OCI-LY7 (cell line): ENCODE data around the gene LDLRAD4. TPM values are rescaled to one million over a fixed set of nuclear protein-coding genes. Genes with fewer than 3 reads are reported as not detected.

Experiments used
- BruUV-seq: library from RNA; stranded (reverse); fragments of 400-500 nt; replicated peaks from 2 replicates; lab custom pipeline; 2021; lab: Mats Ljungman, UMichigan
- CTCF ChIA-PET: fragments of 300-600 bp; sonication (Branson Sonifier 250); formaldehyde crosslinking; loops from one replicate; lab custom pipeline; 2022; ENCODE audit warnings: antibody characterized with exemption; ENCODE audit not compliant: unreplicated experiment; lab: Charles Lee
- POLR2A ChIA-PET: fragments of 300-600 bp; sonication (Branson Sonifier 250); formaldehyde crosslinking; loops from one replicate; lab custom pipeline; 2022; ENCODE audit warnings: antibody characterized with exemption; lab: Charles Lee
- DNase-seq: peaks from one replicate; pipeline ENCODE4 v3.0.0-alpha.2; 2015; ENCODE audit warnings: low spot score
- H2AFZ ChIP-seq: fragments of 200-600 bp; sonication (generic), shearing (Covaris generic); 2 replicates; pipeline ENCODE4 v1.6.1; 2014; ENCODE audit warnings: mild to moderate bottlenecking, antibody characterized with exemption, low read length, moderate library complexity
- H3K27ac ChIP-seq: fragments of 200-600 bp; sonication (generic); 2 replicates; pipeline ENCODE4 v1.5.1; 2014; ENCODE audit warnings: mixed run types, low read depth, mild to moderate bottlenecking, moderate library complexity, low read length, inconsistent platforms; ENCODE audit not compliant: poor library complexity, severe bottlenecking
- H3K36me3 ChIP-seq: fragments of 200-600 bp; sonication (generic); 2 replicates; pipeline ENCODE4 v1.6.1; 2014; ENCODE audit warnings: mild to moderate bottlenecking, antibody characterized with exemption, low read length, moderate library complexity, mixed read lengths; ENCODE audit not compliant: insufficient read depth
- H3K4me1 ChIP-seq: fragments of 200-600 bp; sonication (generic); 2 replicates; pipeline ENCODE4 v1.5.1; 2014; ENCODE audit warnings: mild to moderate bottlenecking, low read length; ENCODE audit not compliant: insufficient read depth, poor library complexity, severe bottlenecking
- H3K4me2 ChIP-seq: fragments of 200-600 bp; sonication (generic); 2 replicates; pipeline ENCODE4 v1.6.1; 2014; ENCODE audit warnings: mild to moderate bottlenecking, low read length
- H3K4me3 ChIP-seq: fragments of 200-600 bp; sonication (generic); 2 replicates; pipeline ENCODE4 v1.5.1; 2014; ENCODE audit warnings: mild to moderate bottlenecking, low read depth, low read length; ENCODE audit not compliant: poor library complexity, severe bottlenecking
- H3K79me2 ChIP-seq: fragments of 200-600 bp; sonication (generic); 2 replicates; pipeline ENCODE4 v1.6.1; 2016; ENCODE audit warnings: low read depth, mild to moderate bottlenecking, low read length, moderate library complexity, mixed read lengths; ENCODE audit not compliant: insufficient read depth
- H3K9me2 ChIP-seq: fragments of 200-600 bp; sonication (generic); 2 replicates; pipeline ENCODE4 v1.6.1; 2016; ENCODE audit warnings: mild to moderate bottlenecking, low read length, mixed read lengths; ENCODE audit not compliant: insufficient read depth
- H3K9me3 ChIP-seq: fragments of 200-600 bp; sonication (generic); 2 replicates; pipeline ENCODE4 v1.6.1; 2014; ENCODE audit warnings: mild to moderate bottlenecking, mixed run types, low read length, mixed read lengths
- H4K20me1 ChIP-seq: fragments of 200-600 bp; sonication (generic); 2 replicates; pipeline ENCODE4 v1.6.1; 2014; ENCODE audit warnings: mild to moderate bottlenecking, antibody characterized with exemption, low read length, moderate library complexity, mixed read lengths; ENCODE audit not compliant: insufficient read depth
- CTCF ChIP-seq: fragments of 200-600 bp; sonication (generic); conservative IDR thresholded peaks from 2 replicates; pipeline ENCODE4 v1.5.1; 2014; ENCODE audit warnings: mild to moderate bottlenecking, antibody characterized with exemption, low read length, moderate library complexity, mixed read lengths
- EZH2phosphoT487 ChIP-seq: fragments of 200-600 bp; sonication (generic); IDR thresholded peaks from 2 replicates; pipeline ENCODE4 v1.6.1; 2018; ENCODE audit warnings: low read depth, borderline replicate concordance, mild to moderate bottlenecking, mixed run types, antibody characterized with exemption, low read length, moderate library complexity, mixed read lengths
- intact Hi-C: fragments of 100-400 bp; cut with micrococcal nuclease; formaldehyde crosslinking; loops from one replicate; pipeline ENCODE4 v1.10.0; 2022; ENCODE audit not compliant: unreplicated experiment
- total RNA-seq, 2 experiments: library from RNA; depleted of rRNA in 1 of 2; stranded (reverse); fragments of >200 nt in 1 of 2; shearing (Covaris generic) in 1 of 2; gene quantifications; 2 replicates each; pipeline ENCODE4 v1.2.3, GENCODE V29; 2014 to 2022

The LDLRAD4 gene
- total RNA-seq, 2 experiments from 2014 or later, result 26.2 to 43.8 TPM

GRCh38 chr18:13434854-13435253, 216.3 kb downstream of the LDLRAD4 start:
- H3K4me3 ChIP-seq, result no peak overlapping the region
- DNase-seq, result no peak
- no peaks in the 10 kb centered on the region for H4K20me1 ChIP-seq
- H3K27ac ChIP-seq, result no peak overlapping the region
- intact Hi-C loops, result no loop called here
- POLR2A ChIA-PET, result interaction anchor here (0.6 to 0.7 kb wide), 2 partner anchors 198 to 720 kb away, joined by 4 to 6 read pairs; no protein-coding TSS in a partner anchor
- TF ChIP-seq EZH2phosphoT487 (no peak), CTCF (no peak)
- H3K4me2 ChIP-seq, result no peak overlapping the region
- H2AFZ ChIP-seq, result no peak overlapping the region
- CTCF ChIA-PET, result no interaction called here
- H3K4me1 ChIP-seq, result peaks cover 27% of the 10 kb centered on the region
- H3K79me2 ChIP-seq, result no peaks in the 10 kb centered on the region
- no peaks in the 10 kb centered on the region for H3K36me3 ChIP-seq
- BruUV-seq, result no TSS peak
- H3K9me3 ChIP-seq, result no peaks in the 10 kb centered on the region
- H3K9me2 ChIP-seq, result no peaks in the 10 kb centered on the region

GRCh38 chr18:13435586-13436333, 217.2 kb downstream of the LDLRAD4 start:
- no peak for DNase-seq
- no peaks in the 10 kb centered on the region for H3K9me3 ChIP-seq
- no peaks in the 10 kb centered on the region for H3K36me3 ChIP-seq
- no peak overlapping the region for H3K4me3 ChIP-seq
- H2AFZ ChIP-seq, result no peak overlapping the region
- no peaks in the 10 kb centered on the region for H3K79me2 ChIP-seq
- no peak overlapping the region for H3K4me2 ChIP-seq
- no peaks in the 10 kb centered on the region for H4K20me1 ChIP-seq
- H3K9me2 ChIP-seq, result no peaks in the 10 kb centered on the region
- ChIA-PET POLR2A (interaction anchor here (0.7 kb wide), 1 partner anchor 179 kb away, joined by 5 read pairs; no protein-coding TSS in a partner anchor), CTCF (no interaction called here)
- TF ChIP-seq CTCF (no peak), EZH2phosphoT487 (no peak)
- H3K4me1 ChIP-seq, result peaks cover 27% of the 10 kb centered on the region
- intact Hi-C loops, result no loop called here
- BruUV-seq, result no TSS peak
- no peak overlapping the region for H3K27ac ChIP-seq

- no peak for TF ChIP-seq EZH2phosphoT487
- no peak for TF ChIP-seq CTCF
- Histone ChIP-seq H3K27ac (no peak overlapping the region), H3K4me3 (no peak overlapping the region), H3K9me3 (no peaks in the 10 kb centered on the region), H3K36me3 (no peaks in the 10 kb centered on the region), H4K20me1 (no peaks in the 10 kb centered on the region), H3K4me2 (no peak overlapping the region), H2AFZ (no peak overlapping the region), H3K79me2 (no peaks in the 10 kb centered on the region), H3K4me1 (peaks cover 27% of the 10 kb centered on the region), H3K9me2 (no peaks in the 10 kb centered on the region)
- intact Hi-C loops, result no loop called here
- ChIA-PET CTCF (no interaction called here), POLR2A (no interaction called here)
- BruUV-seq, result no TSS peak
- DNase-seq, result no peak
These were observed 218.0 kb downstream of the LDLRAD4 start for GRCh38 chr18:13436576-13436975.
